ENCODE data around the gene SIGLEC12.

The SIGLEC12 gene

GRCh38 chr19:51441410-51442390 is 59.9 kb downstream of the SIGLEC12 start:
- no peak overlapping the region for H3K4me3 ChIP-seq (ENCODE audit: low read depth, low read length)
- no peak for DNase-seq (ENCODE audit: low read depth)
- no peak for TF ChIP-seq CTCF (IDR thresholded peaks at IDR 0.05; ENCODE audit: low read depth, low read length, missing control alignments)
- in situ Hi-C loops (cut with HindIII; ENCODE audit: low sequenced_read_pairs): no loop called here
